Measurements from ENCODE around the gene CDHR3.
A peak's percentile ranks its signal among the peaks of the same experiment; 100 is the strongest.

Gene CDHR3

DNA sequence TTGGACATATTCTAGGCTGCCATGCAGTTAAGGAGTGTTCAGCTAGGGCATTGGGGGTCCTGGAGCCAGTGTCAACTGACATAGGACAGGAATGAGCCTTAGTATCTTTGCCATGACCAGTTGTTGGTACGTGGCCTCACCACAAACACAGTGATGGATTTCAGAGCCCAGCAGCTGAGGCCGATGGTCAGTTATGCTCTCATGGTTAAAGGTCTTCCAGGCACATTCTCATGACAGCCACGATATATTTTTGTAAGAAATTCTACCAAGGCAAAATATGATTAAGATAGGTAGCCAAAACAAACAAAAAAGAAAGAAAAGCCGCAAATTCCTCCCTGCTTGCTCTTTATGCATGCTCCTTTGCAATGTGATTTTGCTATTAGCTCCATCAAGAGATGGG is 47.8 kb downstream of the CDHR3 start:
- peaks cover 29% of the 10 kb centered on the region for H3K27me3 Mint-ChIP-seq (ENCODE audit: low read depth, poor library complexity)
- peaks cover 47% of the 10 kb centered on the region for H3K4me1 Mint-ChIP-seq
- TF ChIP-seq, protein P1, sequence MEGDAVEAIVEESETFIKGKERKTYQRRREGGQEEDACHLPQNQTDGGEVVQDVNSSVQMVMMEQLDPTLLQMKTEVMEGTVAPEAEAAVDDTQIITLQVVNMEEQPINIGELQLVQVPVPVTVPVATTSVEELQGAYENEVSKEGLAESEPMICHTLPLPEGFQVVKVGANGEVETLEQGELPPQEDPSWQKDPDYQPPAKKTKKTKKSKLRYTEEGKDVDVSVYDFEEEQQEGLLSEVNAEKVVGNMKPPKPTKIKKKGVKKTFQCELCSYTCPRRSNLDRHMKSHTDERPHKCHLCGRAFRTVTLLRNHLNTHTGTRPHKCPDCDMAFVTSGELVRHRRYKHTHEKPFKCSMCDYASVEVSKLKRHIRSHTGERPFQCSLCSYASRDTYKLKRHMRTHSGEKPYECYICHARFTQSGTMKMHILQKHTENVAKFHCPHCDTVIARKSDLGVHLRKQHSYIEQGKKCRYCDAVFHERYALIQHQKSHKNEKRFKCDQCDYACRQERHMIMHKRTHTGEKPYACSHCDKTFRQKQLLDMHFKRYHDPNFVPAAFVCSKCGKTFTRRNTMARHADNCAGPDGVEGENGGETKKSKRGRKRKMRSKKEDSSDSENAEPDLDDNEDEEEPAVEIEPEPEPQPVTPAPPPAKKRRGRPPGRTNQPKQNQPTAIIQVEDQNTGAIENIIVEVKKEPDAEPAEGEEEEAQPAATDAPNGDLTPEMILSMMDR (IDR thresholded peaks at IDR 0.05) = no peak
- peak overlapping the region; percentile 12 for H3K4me3 Mint-ChIP-seq
- H3K9me3 Mint-ChIP-seq = peaks cover 36% of the 10 kb centered on the region
- no peak overlapping the region for H3K27ac Mint-ChIP-seq
- peaks cover 14% of the 10 kb centered on the region for H3K36me3 Mint-ChIP-seq (ENCODE audit: low read depth)
- DNase-seq = no peak

DNA sequence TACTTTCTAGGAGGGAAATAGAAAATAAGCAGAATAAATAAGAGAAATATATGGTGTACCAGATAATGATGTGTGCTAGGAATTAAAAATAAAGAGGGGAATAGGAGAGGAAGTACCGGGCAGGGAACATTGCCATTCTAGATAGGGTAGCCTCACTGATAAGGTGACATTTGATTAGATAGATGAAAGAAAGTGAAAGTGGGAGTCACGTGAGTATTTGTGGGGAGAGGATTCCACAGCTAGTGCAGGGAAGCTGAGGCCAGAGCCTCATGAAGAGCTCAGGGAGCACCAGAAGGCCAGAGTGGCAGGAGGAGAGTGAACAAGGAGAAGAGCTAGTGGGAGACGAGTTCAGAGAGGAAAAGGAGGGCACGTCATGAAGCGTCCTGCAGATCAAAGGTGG is 49.1 kb downstream of the CDHR3 start:
- peaks cover 23% of the 10 kb centered on the region for H3K9me3 Mint-ChIP-seq
- H3K4me3 Mint-ChIP-seq = no peak overlapping the region
- H3K27me3 Mint-ChIP-seq (ENCODE audit: low read depth, poor library complexity) = peaks cover 25% of the 10 kb centered on the region
- peaks cover 58% of the 10 kb centered on the region for H3K4me1 Mint-ChIP-seq
- DNase-seq = no peak
- no peak overlapping the region for H3K27ac Mint-ChIP-seq
- H3K36me3 Mint-ChIP-seq (ENCODE audit: low read depth) = peaks cover 7% of the 10 kb centered on the region
- TF ChIP-seq, protein P1 (IDR thresholded peaks at IDR 0.05) = no peak

DNA sequence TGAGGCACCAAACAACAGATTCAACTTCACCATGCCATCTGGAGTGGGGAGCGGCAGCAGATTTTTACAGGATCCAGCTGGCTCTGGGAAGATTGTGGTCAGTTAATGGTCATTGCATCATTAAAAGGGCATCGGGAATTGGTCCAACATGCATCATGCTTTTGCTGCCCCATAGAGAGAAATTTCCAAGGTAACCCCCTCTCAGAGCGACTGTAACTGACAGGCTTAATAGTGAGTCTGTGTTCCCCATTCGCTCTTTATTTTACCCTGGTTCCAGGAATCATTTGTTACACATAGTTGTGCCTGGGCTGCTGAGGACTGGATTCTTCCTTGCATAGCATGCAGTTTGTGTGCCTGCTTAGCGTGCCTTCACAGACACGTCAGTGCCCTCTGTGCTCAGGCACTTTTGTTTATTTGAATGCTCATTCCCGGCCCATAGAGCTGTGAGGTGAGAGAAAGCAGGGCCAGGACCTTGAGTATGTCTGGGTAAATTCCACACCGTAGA is 49.9 kb downstream of the CDHR3 start:
- TF ChIP-seq, protein P1 (IDR thresholded peaks at IDR 0.05) = no peak
- H3K4me1 Mint-ChIP-seq = peaks cover 58% of the 10 kb centered on the region
- H3K27ac Mint-ChIP-seq = no peak overlapping the region
- H3K36me3 Mint-ChIP-seq (ENCODE audit: low read depth) = no peaks in the 10 kb centered on the region
- H3K27me3 Mint-ChIP-seq (ENCODE audit: low read depth, poor library complexity) = peaks cover 20% of the 10 kb centered on the region
- no peak overlapping the region for H3K4me3 Mint-ChIP-seq
- no peak for DNase-seq
- H3K9me3 Mint-ChIP-seq = peaks cover 15% of the 10 kb centered on the region

DNA sequence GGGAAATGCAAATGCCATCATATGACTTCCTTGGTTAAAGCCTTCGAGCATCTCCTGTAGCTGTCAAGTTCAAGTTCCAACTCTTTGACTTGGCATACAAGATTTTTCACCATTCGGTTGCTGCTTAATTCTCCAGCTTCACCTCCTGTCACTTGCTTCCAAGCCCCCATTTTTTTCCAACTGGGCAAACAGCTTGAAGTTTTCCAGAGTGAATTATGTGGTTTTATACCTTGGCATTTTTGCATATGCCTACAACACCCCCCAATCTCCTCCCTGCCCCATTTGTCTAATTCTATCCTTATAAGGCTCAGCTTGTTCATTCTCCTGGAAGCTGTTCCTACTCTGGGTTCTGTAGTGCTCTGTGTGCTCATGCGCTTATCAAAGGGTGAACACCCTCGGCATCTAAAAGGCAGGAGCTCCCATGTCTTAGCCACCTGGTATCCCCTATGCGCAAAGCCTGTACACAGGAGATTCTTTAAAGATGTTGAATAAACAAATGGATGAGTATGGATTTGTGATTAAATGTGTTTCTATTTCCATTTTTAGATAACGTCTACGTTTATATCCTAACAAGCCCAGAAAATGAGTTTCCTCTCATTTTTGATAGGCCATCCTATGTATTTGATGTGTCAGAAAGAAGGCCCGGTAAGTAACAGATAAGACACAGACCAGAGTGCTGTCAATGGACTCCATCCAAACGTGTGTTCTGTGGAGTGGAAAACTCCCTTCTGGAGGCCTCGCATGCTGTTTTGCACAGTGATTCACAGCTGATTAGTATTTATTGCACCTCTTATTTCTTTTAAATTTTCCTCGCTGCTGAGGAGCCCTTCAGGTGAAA is 52.5 kb downstream of the CDHR3 start:
- H3K27ac Mint-ChIP-seq = peak overlapping the region; percentile 3
- no peak for DNase-seq
- H3K9me3 Mint-ChIP-seq = no peaks in the 10 kb centered on the region
- H3K4me3 Mint-ChIP-seq = no peak overlapping the region
- peaks cover 42% of the 10 kb centered on the region for H3K4me1 Mint-ChIP-seq
- H3K27me3 Mint-ChIP-seq (ENCODE audit: low read depth, poor library complexity) = peaks cover 9% of the 10 kb centered on the region
- TF ChIP-seq, protein P1 (IDR thresholded peaks at IDR 0.05) = no peak
- H3K36me3 Mint-ChIP-seq (ENCODE audit: low read depth) = no peaks in the 10 kb centered on the region

DNA sequence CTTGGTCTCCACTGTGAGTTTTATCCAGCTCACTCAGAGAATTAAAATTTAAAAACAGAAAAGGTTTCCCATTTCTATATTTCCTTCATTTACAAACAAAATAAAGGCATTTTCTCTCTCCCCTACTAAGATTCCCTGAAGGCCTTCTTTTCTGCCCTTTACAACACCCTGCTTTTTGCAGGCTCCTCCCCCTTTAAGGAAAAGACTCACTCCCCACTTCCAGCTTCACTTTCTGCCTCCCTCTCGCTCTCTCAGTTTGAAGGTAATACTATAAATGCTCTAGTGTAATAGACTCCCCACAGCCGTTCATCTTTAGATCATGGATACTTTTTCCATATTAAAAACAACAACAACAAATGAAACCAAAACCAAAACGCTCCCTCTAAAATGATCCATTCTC is 53.3 kb downstream of the CDHR3 start:
- H3K36me3 Mint-ChIP-seq (ENCODE audit: low read depth) = no peaks in the 10 kb centered on the region
- peak overlapping the region; percentile 0 for H3K4me3 Mint-ChIP-seq
- no peak for DNase-seq
- no peaks in the 10 kb centered on the region for H3K9me3 Mint-ChIP-seq
- H3K27ac Mint-ChIP-seq = peak overlapping the region; percentile 3
- peaks cover 41% of the 10 kb centered on the region for H3K4me1 Mint-ChIP-seq
- H3K27me3 Mint-ChIP-seq (ENCODE audit: low read depth, poor library complexity) = peaks cover 14% of the 10 kb centered on the region
- TF ChIP-seq, protein P1 (IDR thresholded peaks at IDR 0.05) = no peak

DNA sequence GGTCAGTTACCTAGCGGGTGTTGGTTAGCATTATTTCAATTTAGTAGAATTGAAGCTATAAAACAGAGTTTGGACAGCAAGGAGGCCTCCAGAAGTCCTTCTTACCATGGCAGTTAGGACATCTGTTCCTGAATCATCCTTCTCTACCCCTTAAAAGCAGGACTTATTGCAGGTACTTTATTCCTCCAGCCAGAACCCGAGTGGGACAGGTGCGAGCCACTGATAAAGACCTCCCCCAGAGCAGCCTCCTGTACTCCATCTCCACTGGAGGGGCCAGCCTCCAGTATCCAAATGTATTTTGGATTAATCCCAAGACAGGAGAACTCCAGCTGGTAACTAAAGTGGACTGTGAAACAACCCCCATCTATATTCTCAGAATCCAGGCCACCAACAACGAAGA is 54.6 kb downstream of the CDHR3 start:
- H3K4me3 Mint-ChIP-seq = no peak overlapping the region
- H3K4me1 Mint-ChIP-seq = peaks cover 31% of the 10 kb centered on the region
- TF ChIP-seq, protein P1 (IDR thresholded peaks at IDR 0.05) = no peak
- no peaks in the 10 kb centered on the region for H3K36me3 Mint-ChIP-seq (ENCODE audit: low read depth)
- no peaks in the 10 kb centered on the region for H3K9me3 Mint-ChIP-seq
- H3K27ac Mint-ChIP-seq = no peak overlapping the region
- peaks cover 14% of the 10 kb centered on the region for H3K27me3 Mint-ChIP-seq (ENCODE audit: low read depth, poor library complexity)
- no peak for DNase-seq
